ENCODE data around the gene ESYT2. TPM values are rescaled to one million over a fixed set of nuclear protein-coding genes. Genes with fewer than 3 reads are reported as not detected.

Gene ESYT2
- total and polyA plus RNA-seq, 9 of the 15 experiments (the other 6 are each of a cell fraction or from before 2014, with no cell fraction given) = 5.8 to 86.9 (median 64.7) TPM

- H3K9ac ChIP-seq (ENCODE audit: insufficient read depth in 1 of 2, low read depth in 2 of 2, low read length in 2 of 2) = 0 out of 4 replicates have a peak overlapping the region, but pooled peaks of 1 of the 2 experiments have one; percentile 67
- ATAC-seq (no peak), DNase-seq (ENCODE audit: extremely low read depth in 1 of 4, low spot score in 3 of 4) (no peak), FAIRE-seq (no peak)
- peaks cover 6% of the 10 kb centered on the region for H3K9me1 ChIP-seq (ENCODE audit: control insufficient read depth, insufficient read depth, low read length)
- ChIA-PET POLR2A (interaction anchor here (1.0 to 2.3 kb wide), 4 partner anchors 20 to 38 kb away, joined by 3 to 9 read pairs (median 4); partner anchors contain the start of gene ESYT2), CTCF (ENCODE audit: low intra/inter-chr PET ratio) (no interaction called here)
- 88% methylated on average over 11 of the region's 11 CpGs for WGBS (ENCODE audit: insufficient coverage, low coverage, missing lambda C conversion rate)
- BruUV-seq (replicated peaks) = no TSS peak
- no peaks in the 10 kb centered on the region for H3K27me3 ChIP-seq (ENCODE audit: control insufficient read depth in 2 of 2, insufficient read depth in 2 of 2, low read length in 2 of 2)
- peaks cover 87% of the 10 kb centered on the region for H3K79me2 ChIP-seq (ENCODE audit: control insufficient read depth, insufficient read depth, low read length)
- intact Hi-C loops (cut with micrococcal nuclease) = loop anchor here (1.0 kb wide), 1 partner anchor 32 kb away; no protein-coding TSS in a partner anchor
- no peak overlapping the region for H3K4me3 ChIP-seq
- H2AFZ ChIP-seq (ENCODE audit: low read depth, low read length) = no peak overlapping the region
- H3K27ac ChIP-seq (ENCODE audit: extremely low read depth, low read depth, low read length) = peak overlapping the region; percentile 97
- peaks cover 32% of the 10 kb centered on the region for H3K36me3 ChIP-seq (ENCODE audit: control insufficient read depth, insufficient read depth, low read length)
- peaks cover 11% of the 10 kb centered on the region; the same call in 1 of the 2 replicates for H3K9me3 ChIP-seq (replicated peaks; ENCODE audit: control insufficient read depth, insufficient read depth, low read depth, low read length)
- H3K4me2 ChIP-seq (ENCODE audit: insufficient read depth, low read length) = peak overlapping the region; percentile 73
- H3K4me1 ChIP-seq (replicated peaks in 1 of 2; ENCODE audit: control insufficient read depth in 2 of 2, insufficient read depth in 2 of 2, low read length in 2 of 2) = peaks cover 58 to 64% of the 10 kb centered on the region in 2 experiments
- in situ Hi-C loops (cut with MboI) = no loop called here
- H4K20me1 ChIP-seq (replicated peaks; ENCODE audit: control insufficient read depth, insufficient read depth, low read length) = no peaks in the 10 kb centered on the region
- 0 out of 2 replicates have a peak, but pooled peaks have one; percentile 5 for TF ChIP-seq ZNF384 (IDR thresholded peaks at IDR 0.05; ENCODE audit: low read depth, low read length)
- no peak for TF ChIP-seq FOXK1 (CRISPR knock-in tag; IDR thresholded peaks at IDR 0.05; ENCODE audit: borderline replicate concordance)
- TF ChIP-seq ZNF561 (CRISPR knock-in tag; conservative IDR thresholded peaks at IDR 0.05) = no peak
- no peak for TF ChIP-seq KLF10 (CRISPR knock-in tag; IDR thresholded peaks at IDR 0.05)
- 0 out of 2 replicates have a peak, but pooled peaks have one; percentile 16 for TF ChIP-seq BRD4 (IDR thresholded peaks at IDR 0.05)
- TF ChIP-seq FOXJ2 (tag; IDR thresholded peaks at IDR 0.05) = no peak
- TF ChIP-seq CBX1 (IDR thresholded peaks at IDR 0.05; ENCODE audit: low read depth) = 0 out of 2 replicates have a peak, but pooled peaks have one; percentile 3
- no peak for TF ChIP-seq ZNF23 (CRISPR knock-in tag; IDR thresholded peaks at IDR 0.05)
- TF ChIP-seq CBX5 (IDR thresholded peaks at IDR 0.05; ENCODE audit: borderline replicate concordance, low read depth) = 0 out of 2 replicates have a peak, but pooled peaks have one; percentile 11
- TF ChIP-seq ZNF217 (CRISPR knock-in tag; IDR thresholded peaks at IDR 0.05) = no peak
- TF ChIP-seq BACH1 (tag; IDR thresholded peaks at IDR 0.05) = 0 out of 2 replicates have a peak, but pooled peaks have one; percentile 18
- TF ChIP-seq CUX1 (CRISPR knock-in tag; IDR thresholded peaks at IDR 0.05) = no peak
- TF ChIP-seq SMAD4 (CRISPR knock-in tag; conservative IDR thresholded peaks at IDR 0.05) = no peak
- TF ChIP-seq ZNF184 (CRISPR knock-in tag; IDR thresholded peaks at IDR 0.05) = no peak
- TF ChIP-seq HDAC2 (IDR thresholded peaks at IDR 0.05) = 0 out of 2 replicates have a peak, but pooled peaks have one; percentile 28
- no peak for TF ChIP-seq ZBTB2 (IDR thresholded peaks at IDR 0.05)
- no peak for TF ChIP-seq PPARD (CRISPR knock-in tag; IDR thresholded peaks at IDR 0.05)
Observed at GRCh38 chr7:158861936-158862704, 32.8 kb upstream of the ESYT2 start.

Data from K562 (cell line).